ENCODE data around the gene INSYN2A.

- TF ChIP-seq POLR2AphosphoS5 (IDR thresholded peaks at IDR 0.05; ENCODE audit: insufficient read depth, low read depth, low read length) (no peak), EZH2 (IDR thresholded peaks at IDR 0.05; ENCODE audit: borderline replicate concordance, low read depth, low read length, severe bottlenecking) (no peak), CTCF (IDR thresholded peaks at IDR 0.05; ENCODE audit: extremely low read depth in 1 of 2, insufficient read depth in 1 of 2, low read depth in 1 of 2, low read length in 2 of 2) (no peak), MYC (IDR thresholded peaks at IDR 0.05; ENCODE audit: low read depth, low read length) (no peak)
Measured at GRCh38 chr10:127228195-127228787, 31.9 kb upstream of the INSYN2A start.
